CD4-positive, CD25-positive, alpha-beta regulatory T cell (primary cell): ENCODE data around the gene RPS6KA2. TPM values are rescaled to one million over a fixed set of nuclear protein-coding genes. Genes with fewer than 3 reads are reported as not detected.

Experiments used
- ATAC-seq, 2 donors: fragments of 150-1000 bp; cut with Tn5 transposase; one replicate each; pipeline ENCODE4 v1.10.0; 2021; ENCODE audit warnings: low read depth in 2 of 2, moderate number of reproducible peaks in 2 of 2, moderate library complexity in 1 of 2
- DNase-seq, 3 donors: peaks; one replicate each; pipeline versions ENCODE4 v3.0.0 to v3.0.0-alpha.2; 2012 to 2022; ENCODE audit warnings: mixed read lengths in 1 of 3
- H3K27ac ChIP-seq: one replicate; pipeline ENCODE4 v1.7.0; 2013; ENCODE audit warnings: mild to moderate bottlenecking, low read length; ENCODE audit not compliant: insufficient read depth, poor library complexity, severe bottlenecking
- H3K27me3 ChIP-seq: one replicate; pipeline ENCODE4 v1.7.0; 2013; ENCODE audit warnings: low read length; ENCODE audit not compliant: control insufficient read depth, insufficient read depth
- H3K36me3 ChIP-seq: one replicate; pipeline ENCODE4 v1.7.0; 2013; ENCODE audit warnings: mild to moderate bottlenecking, low read length, moderate library complexity; ENCODE audit not compliant: control insufficient read depth, insufficient read depth
- H3K4me1 ChIP-seq: 2 replicates; pipeline ENCODE4 v1.7.0; 2013; ENCODE audit warnings: mild to moderate bottlenecking, low read length; ENCODE audit not compliant: insufficient read depth, control insufficient read depth, poor library complexity, severe bottlenecking
- H3K4me3 ChIP-seq: one replicate; pipeline ENCODE4 v1.7.0; 2013; ENCODE audit warnings: low read depth, mild to moderate bottlenecking, low read length, moderate library complexity
- H3K9me3 ChIP-seq, 2 experiments: 1 replicate in 1 of 2; 2 replicates in 1 of 2; pipeline ENCODE4 v1.7.0; 2013; ENCODE audit warnings: low read length in 2 of 2, mild to moderate bottlenecking in 1 of 2, moderate library complexity in 1 of 2; ENCODE audit not compliant: control insufficient read depth in 2 of 2
- H3K27ac Mint-ChIP-seq, 3 donors: one replicate each; pipeline ENCODE4 v1.8.0; 2020 to 2022; ENCODE audit warnings: mild to moderate bottlenecking in 3 of 3, mixed read lengths in 3 of 3, moderate library complexity in 2 of 3
- H3K27me3 Mint-ChIP-seq: one replicate; pipeline ENCODE4 v1.8.0; 2022; ENCODE audit warnings: mild to moderate bottlenecking, mixed read lengths
- H3K36me3 Mint-ChIP-seq: one replicate; pipeline ENCODE4 v1.8.0; 2020; ENCODE audit warnings: mixed read lengths
- H3K4me1 Mint-ChIP-seq, 4 donors: one replicate each; pipeline ENCODE4 v1.8.0; 2020 to 2022; ENCODE audit warnings: mixed read lengths in 4 of 4, mild to moderate bottlenecking in 1 of 4
- H3K4me3 Mint-ChIP-seq, 4 donors: one replicate each; pipeline ENCODE4 v1.8.0; 2020 to 2022; ENCODE audit warnings: mild to moderate bottlenecking in 4 of 4, mixed read lengths in 4 of 4, moderate library complexity in 3 of 4
- H3K9me3 Mint-ChIP-seq, 7 donors: one replicate each; pipeline ENCODE4 v1.8.0; 2020 to 2022; ENCODE audit warnings: mixed read lengths in 7 of 7, mild to moderate bottlenecking in 3 of 7, moderate library complexity in 2 of 7
- polyA plus RNA-seq, 4 donors: library from polyadenylated mRNA; unstranded; fragments of 300-500 nt; fragmentation: Illumina TruSeq; gene quantifications; one replicate each; pipeline ENCODE4 v1.2.3, GENCODE V29; 2021
- total RNA-seq: library from RNA; stranded (reverse); gene quantifications from one replicate; pipeline ENCODE4 v1.2.3, GENCODE V29; 2022

The RPS6KA2 gene
- total and polyA plus RNA-seq, 5 donors from 2014 or later, result 3.3 to 7.4 (median 5.2) TPM

- no peaks in the 10 kb centered on the region for H3K4me1 ChIP-seq
- Mint-ChIP-seq H3K27ac (no peak overlapping the region), H3K36me3 (peaks cover 11% of the 10 kb centered on the region), H3K9me3 (peaks cover 0 to 1% (median 0%) of the 10 kb centered on the region in 7 donors), H3K4me3 (no peak overlapping the region), H3K27me3 (no peaks in the 10 kb centered on the region), H3K4me1 (peaks cover 0 to 3% (median 0%) of the 10 kb centered on the region in 4 donors)
- no peak overlapping the region for H3K4me3 ChIP-seq
- H3K9me3 ChIP-seq, result no peaks in the 10 kb centered on the region
- H3K36me3 ChIP-seq, result no peaks in the 10 kb centered on the region
- ATAC-seq (no peak), DNase-seq (no peak)
- no peaks in the 10 kb centered on the region for H3K27me3 ChIP-seq
- H3K27ac ChIP-seq, result no peak overlapping the region
Observed at GRCh38 chr6:166477647-166478365, 149.2 kb downstream of the RPS6KA2 start.

- Histone ChIP-seq H3K36me3 (no peaks in the 10 kb centered on the region), H3K4me3 (no peak overlapping the region), H3K9me3 (no peaks in the 10 kb centered on the region), H3K27me3 (no peaks in the 10 kb centered on the region), H3K27ac (no peak overlapping the region), H3K4me1 (no peaks in the 10 kb centered on the region)
- Mint-ChIP-seq H3K4me3 (no peak overlapping the region), H3K27ac (no peak overlapping the region), H3K4me1 (no peaks in the 10 kb centered on the region), H3K9me3 (peaks cover 0 to 1% (median 0%) of the 10 kb centered on the region in 7 donors), H3K27me3 (no peaks in the 10 kb centered on the region), H3K36me3 (peaks cover 11% of the 10 kb centered on the region)
- DNase-seq, result no peak
- ATAC-seq, result no peak
Observed at GRCh38 chr6:166476634-166477215, 150.3 kb downstream of the RPS6KA2 start.

- ATAC-seq (no peak), DNase-seq (no peak)
- H3K4me3 Mint-ChIP-seq, result no peak overlapping the region
- Histone ChIP-seq H3K4me3 (no peak overlapping the region), H3K27me3 (no peaks in the 10 kb centered on the region), H3K4me1 (no peaks in the 10 kb centered on the region), H3K36me3 (no peaks in the 10 kb centered on the region), H3K27ac (no peak overlapping the region), H3K9me3 (no peaks in the 10 kb centered on the region)
- peaks cover 0 to 1% (median 0%) of the 10 kb centered on the region in 7 donors for H3K9me3 Mint-ChIP-seq
- no peaks in the 10 kb centered on the region for H3K4me1 Mint-ChIP-seq
- peaks cover 11% of the 10 kb centered on the region for H3K36me3 Mint-ChIP-seq
- H3K27me3 Mint-ChIP-seq, result no peaks in the 10 kb centered on the region
- H3K27ac Mint-ChIP-seq, result no peak overlapping the region
Observed at GRCh38 chr6:166476061-166476591, 150.9 kb downstream of the RPS6KA2 start.

- Mint-ChIP-seq H3K4me3 (no peak overlapping the region), H3K27ac (no peak overlapping the region), H3K36me3 (peaks cover 10% of the 10 kb centered on the region), H3K9me3 (peaks cover 0 to 1% (median 0%) of the 10 kb centered on the region in 7 donors), H3K27me3 (no peaks in the 10 kb centered on the region), H3K4me1 (no peaks in the 10 kb centered on the region)
- Histone ChIP-seq H3K27ac (no peak overlapping the region), H3K4me3 (no peak overlapping the region), H3K27me3 (no peaks in the 10 kb centered on the region), H3K36me3 (no peaks in the 10 kb centered on the region), H3K4me1 (no peaks in the 10 kb centered on the region), H3K9me3 (no peaks in the 10 kb centered on the region)
- no peak for DNase-seq
- no peak for ATAC-seq
Observed at GRCh38 chr6:166474721-166475565, 152.1 kb downstream of the RPS6KA2 start.

- Mint-ChIP-seq H3K27ac (peak overlapping the region in 2 of 3 donors; percentile 3 to 43), H3K36me3 (peaks cover 9% of the 10 kb centered on the region), H3K4me1 (no peaks in the 10 kb centered on the region), H3K9me3 (peaks cover 0 to 1% (median 0%) of the 10 kb centered on the region in 7 donors), H3K4me3 (no peak overlapping the region), H3K27me3 (no peaks in the 10 kb centered on the region)
- ATAC-seq, result no peak
- no peak overlapping the region for H3K27ac ChIP-seq
- H3K4me1 ChIP-seq, result no peaks in the 10 kb centered on the region
- DNase-seq, result no peak
- no peaks in the 10 kb centered on the region for H3K9me3 ChIP-seq
- H3K4me3 ChIP-seq, result no peak overlapping the region
- no peaks in the 10 kb centered on the region for H3K36me3 ChIP-seq
- H3K27me3 ChIP-seq, result no peaks in the 10 kb centered on the region
Observed at GRCh38 chr6:166473886-166474571, 153.0 kb downstream of the RPS6KA2 start.

- no peaks in the 10 kb centered on the region for H3K4me1 Mint-ChIP-seq
- no peaks in the 10 kb centered on the region for H3K27me3 Mint-ChIP-seq
- no peaks in the 10 kb centered on the region for H3K9me3 ChIP-seq
- H3K9me3 Mint-ChIP-seq, result peaks cover 0 to 1% (median 0%) of the 10 kb centered on the region in 7 donors
- no peak overlapping the region for H3K4me3 Mint-ChIP-seq
- H3K4me1 ChIP-seq, result no peaks in the 10 kb centered on the region
- no peak for DNase-seq
- no peak overlapping the region for H3K4me3 ChIP-seq
- peaks cover 7% of the 10 kb centered on the region for H3K36me3 Mint-ChIP-seq
- no peaks in the 10 kb centered on the region for H3K36me3 ChIP-seq
- ATAC-seq, result no peak
- H3K27me3 ChIP-seq, result no peaks in the 10 kb centered on the region
- H3K27ac Mint-ChIP-seq, result no peak overlapping the region
- H3K27ac ChIP-seq, result no peak overlapping the region
Observed at GRCh38 chr6:166472636-166473035, 154.4 kb downstream of the RPS6KA2 start.

- Histone ChIP-seq H3K27me3 (no peaks in the 10 kb centered on the region), H3K4me3 (no peak overlapping the region), H3K4me1 (no peaks in the 10 kb centered on the region), H3K27ac (no peak overlapping the region), H3K36me3 (no peaks in the 10 kb centered on the region), H3K9me3 (no peaks in the 10 kb centered on the region)
- Mint-ChIP-seq H3K4me3 (no peak overlapping the region), H3K4me1 (peaks cover 0 to 2% (median 0%) of the 10 kb centered on the region in 4 donors), H3K9me3 (peaks cover 0 to 1% (median 0%) of the 10 kb centered on the region in 7 donors), H3K36me3 (peaks cover 12% of the 10 kb centered on the region), H3K27ac (no peak overlapping the region), H3K27me3 (no peaks in the 10 kb centered on the region)
- DNase-seq (no peak), ATAC-seq (no peak)
Observed at GRCh38 chr6:166471797-166472260, 155.2 kb downstream of the RPS6KA2 start.
